ENCODE data around the gene FGD3.

FGD3 gene

DNA sequence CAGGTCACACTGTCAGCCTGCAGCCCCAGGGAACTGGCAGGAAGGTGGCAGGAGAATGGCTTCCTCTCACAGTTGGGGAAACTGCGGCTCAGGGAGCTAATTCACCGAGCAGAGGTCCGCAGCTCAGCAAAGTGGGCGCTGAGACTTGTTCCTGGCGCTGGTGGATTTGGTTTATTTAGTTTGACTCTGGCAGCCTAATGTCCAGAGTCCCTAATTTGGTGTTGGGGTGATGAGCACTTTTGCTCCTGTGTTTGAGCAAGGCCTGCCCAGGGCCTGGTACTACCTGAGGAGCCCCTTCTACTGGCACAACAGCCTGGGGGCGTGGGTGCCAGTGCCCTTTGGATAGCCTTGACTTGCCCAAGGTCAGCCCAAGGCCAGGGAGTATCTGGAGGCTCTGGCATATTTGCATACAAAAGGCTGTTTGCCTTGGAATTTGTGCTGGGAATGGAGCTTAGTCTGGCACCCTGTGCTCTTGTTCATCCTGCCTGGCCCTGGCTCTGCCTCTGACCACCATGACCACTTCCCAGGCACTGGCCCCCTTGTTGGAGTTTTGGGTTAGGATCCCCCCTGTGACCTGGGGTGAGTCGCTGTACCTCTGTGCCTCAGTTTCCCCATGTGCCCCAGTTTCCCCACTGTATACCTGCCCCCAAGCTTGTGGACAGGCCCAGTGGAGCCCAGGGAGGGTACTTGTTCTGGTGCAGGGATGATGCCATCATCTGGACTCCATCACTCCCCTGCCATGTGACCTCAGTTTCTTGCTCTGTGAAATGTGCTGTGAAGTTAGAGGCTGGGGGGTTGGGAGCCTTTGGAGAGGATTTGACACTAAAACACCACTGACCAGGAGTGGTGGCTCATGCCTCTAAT, 112.6 kb downstream of the FGD3 start:
- DNase-seq (ENCODE audit: extremely low read depth, low read depth): no peak
- H3K4me3 ChIP-seq (replicated peaks; ENCODE audit: low read depth, low read length): no peak overlapping the region
- TF ChIP-seq, protein P1, sequence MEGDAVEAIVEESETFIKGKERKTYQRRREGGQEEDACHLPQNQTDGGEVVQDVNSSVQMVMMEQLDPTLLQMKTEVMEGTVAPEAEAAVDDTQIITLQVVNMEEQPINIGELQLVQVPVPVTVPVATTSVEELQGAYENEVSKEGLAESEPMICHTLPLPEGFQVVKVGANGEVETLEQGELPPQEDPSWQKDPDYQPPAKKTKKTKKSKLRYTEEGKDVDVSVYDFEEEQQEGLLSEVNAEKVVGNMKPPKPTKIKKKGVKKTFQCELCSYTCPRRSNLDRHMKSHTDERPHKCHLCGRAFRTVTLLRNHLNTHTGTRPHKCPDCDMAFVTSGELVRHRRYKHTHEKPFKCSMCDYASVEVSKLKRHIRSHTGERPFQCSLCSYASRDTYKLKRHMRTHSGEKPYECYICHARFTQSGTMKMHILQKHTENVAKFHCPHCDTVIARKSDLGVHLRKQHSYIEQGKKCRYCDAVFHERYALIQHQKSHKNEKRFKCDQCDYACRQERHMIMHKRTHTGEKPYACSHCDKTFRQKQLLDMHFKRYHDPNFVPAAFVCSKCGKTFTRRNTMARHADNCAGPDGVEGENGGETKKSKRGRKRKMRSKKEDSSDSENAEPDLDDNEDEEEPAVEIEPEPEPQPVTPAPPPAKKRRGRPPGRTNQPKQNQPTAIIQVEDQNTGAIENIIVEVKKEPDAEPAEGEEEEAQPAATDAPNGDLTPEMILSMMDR (IDR thresholded peaks at IDR 0.05; ENCODE audit: low read depth, low read length, missing control alignments): no peak

DNA sequence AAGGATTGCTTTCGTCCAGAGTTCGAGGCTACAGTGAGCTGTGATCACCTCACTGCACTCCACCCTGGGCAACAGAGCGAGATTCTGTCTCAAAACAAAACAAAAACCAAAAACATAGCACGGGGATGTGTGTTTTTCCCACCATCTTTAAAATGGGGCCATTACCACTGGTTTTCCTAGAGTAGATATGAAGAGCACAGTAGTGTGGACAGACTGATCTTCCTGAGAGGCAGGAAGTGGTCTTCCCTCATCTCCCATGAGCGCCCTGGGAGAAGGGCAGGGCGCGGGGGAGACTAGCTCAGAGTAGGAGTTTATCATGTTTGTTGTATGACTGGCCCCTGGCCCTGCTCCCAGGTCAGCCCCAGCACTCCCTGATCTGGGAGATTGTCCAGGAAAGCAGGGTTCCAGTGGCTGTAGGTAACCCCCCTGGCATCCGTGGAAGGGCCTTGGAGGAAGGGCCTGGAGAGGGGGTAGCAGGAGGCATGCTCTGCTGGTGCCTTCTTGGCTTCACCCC, 113.5 kb downstream of the FGD3 start:
- no peak overlapping the region for H3K4me3 ChIP-seq (replicated peaks; ENCODE audit: low read depth, low read length)
- TF ChIP-seq, protein P1 (IDR thresholded peaks at IDR 0.05; ENCODE audit: low read depth, low read length, missing control alignments): no peak
- DNase-seq (ENCODE audit: extremely low read depth, low read depth): no peak

DNA sequence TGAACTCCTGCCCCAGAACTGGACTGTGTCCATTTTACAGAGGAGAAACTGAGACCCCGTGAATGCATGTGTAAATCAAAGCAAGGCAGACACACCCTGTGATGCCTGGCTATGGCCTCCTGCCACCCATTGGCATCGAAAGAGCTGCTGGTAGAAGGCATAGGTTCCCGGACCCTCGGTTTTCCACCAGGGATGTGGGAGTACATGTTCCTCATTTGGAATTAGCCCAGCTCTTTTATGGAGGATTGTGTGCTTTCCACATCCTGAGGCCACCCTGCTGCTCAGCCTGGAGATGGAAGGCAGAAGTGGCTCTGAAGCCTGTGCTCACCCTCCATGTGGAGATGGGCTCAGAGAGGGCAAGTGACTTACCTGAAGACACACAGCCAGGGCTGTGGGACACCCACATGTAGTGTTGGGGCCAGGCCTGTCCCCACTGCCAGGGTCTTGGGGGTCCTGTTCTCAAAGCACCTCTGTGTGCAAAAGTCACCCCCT, 114.0 kb downstream of the FGD3 start:
- no peak overlapping the region for H3K4me3 ChIP-seq (replicated peaks; ENCODE audit: low read depth, low read length)
- DNase-seq (ENCODE audit: extremely low read depth, low read depth): no peak
- TF ChIP-seq, protein P1 (IDR thresholded peaks at IDR 0.05; ENCODE audit: low read depth, low read length, missing control alignments): no peak

DNA sequence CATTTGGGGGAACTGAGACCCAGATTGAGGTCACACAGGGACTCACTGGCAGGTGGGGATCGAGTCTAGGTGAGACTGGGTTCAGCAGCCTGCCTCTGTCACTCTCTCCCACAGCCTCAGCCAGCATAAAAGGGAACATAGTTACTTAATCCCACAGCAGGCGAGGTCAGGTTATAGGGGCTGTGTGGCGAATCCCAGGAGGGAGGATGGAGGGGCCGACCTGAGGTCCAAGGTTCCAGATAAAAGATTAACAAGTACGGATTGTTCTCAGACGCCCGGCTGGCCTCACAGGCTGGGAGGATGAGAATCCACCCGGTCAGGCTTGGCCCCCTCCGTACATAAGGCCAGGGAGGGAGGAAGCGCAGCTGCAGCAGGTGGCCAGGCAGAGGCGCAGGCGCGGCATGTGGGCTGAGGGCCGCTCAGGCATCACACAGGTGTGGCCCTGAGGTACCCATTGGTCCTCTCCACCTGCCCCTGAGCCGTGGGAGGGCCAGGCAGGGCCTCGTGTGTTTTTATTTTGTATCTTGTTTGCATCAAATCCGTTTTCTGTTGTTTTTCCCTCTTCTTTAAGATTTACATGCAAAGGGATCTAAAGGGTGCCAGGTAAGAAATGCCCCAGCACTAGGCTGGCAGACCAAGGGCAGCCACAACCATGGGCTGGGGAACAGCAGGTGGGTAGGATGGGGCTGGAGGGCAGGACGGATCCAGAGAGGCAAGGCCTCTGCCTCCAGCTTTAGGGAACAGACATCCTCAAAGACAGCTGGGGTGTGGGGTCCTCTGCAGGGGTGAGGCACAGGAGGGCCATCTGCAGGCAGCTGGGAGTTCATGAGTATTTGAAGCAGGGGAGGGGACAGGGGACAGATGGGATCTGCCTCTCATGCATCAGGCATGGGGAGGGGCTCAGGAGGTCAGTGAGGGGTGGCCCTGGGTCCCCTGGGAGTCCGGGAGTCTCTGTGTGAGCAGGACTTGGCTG, 114.8 kb downstream of the FGD3 start:
- TF ChIP-seq, protein P1 (IDR thresholded peaks at IDR 0.05; ENCODE audit: low read depth, low read length, missing control alignments): no peak
- no peak for DNase-seq (ENCODE audit: extremely low read depth, low read depth)
- H3K4me3 ChIP-seq (replicated peaks; ENCODE audit: low read depth, low read length): no peak overlapping the region

DNA sequence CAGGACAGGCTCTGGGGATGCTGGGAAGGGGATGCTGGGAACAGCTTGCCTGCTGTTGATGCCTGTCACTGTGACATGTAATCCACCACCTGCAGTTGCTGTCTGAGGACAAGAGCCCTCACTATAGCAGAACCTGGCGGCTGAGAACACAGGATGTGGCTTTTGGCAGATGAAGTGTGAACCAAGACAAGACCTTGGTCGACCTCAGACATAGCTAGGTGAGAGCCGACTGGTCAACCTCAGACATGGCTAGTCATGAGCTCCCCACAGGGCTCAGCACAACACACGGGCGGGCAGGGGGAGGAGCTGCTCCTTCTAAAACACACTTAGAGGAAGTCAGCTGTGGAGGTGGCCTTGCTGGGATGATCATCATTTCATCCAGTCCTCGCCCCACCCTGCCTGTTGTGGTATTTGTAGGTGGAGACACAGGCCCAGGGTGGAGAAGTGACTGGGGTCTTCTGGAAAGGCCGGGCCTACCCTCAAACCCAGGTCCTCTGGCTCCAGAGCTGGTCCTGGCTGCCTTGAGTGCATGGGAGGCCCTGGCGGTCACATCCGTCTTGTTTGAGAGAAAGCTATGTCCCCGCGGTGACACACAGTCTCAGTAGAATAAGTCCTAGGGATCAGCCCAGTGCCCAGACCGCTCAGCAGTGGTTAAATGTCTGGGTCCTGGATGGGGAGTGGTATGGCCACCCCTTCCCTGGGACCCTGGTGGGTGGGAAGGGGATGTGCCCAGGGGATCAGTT, 117.2 kb downstream of the FGD3 start:
- H3K4me3 ChIP-seq (replicated peaks; ENCODE audit: low read depth, low read length): no peak overlapping the region
- no peak for DNase-seq (ENCODE audit: extremely low read depth, low read depth)
- TF ChIP-seq, protein P1 (IDR thresholded peaks at IDR 0.05; ENCODE audit: low read depth, low read length, missing control alignments): no peak

All from HFF-Myc (cell line).